ENCODE data around the gene ARHGAP30. TPM values are rescaled to one million over a fixed set of nuclear protein-coding genes. Genes with fewer than 3 reads are reported as not detected.

Gene ARHGAP30
- total and polyA plus RNA-seq, 2 of the 8 experiments (the other 6 are each of a cell fraction or from before 2014, with no cell fraction given): 0.27 to 0.39 TPM

DNA sequence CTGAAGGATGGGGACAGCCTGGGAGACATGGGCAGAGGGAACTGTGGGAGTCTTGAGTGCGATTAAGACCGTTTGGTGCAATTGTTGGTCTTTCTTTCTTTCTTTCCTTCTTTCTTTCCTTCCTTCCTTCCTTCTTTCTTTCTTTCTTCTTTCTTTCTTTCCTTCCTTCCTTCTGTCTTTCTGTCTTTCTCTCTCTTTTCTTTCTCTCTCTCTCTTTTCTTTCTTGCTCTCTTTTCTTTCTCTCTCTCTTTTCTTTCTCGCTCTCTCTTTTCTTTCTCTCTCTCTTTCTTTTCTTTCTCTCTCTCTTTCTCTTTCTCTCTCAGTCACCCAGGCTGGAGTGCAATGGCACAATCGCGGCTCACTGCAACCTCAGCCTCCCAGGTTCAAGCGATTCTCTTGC is 25.5 kb upstream of the ARHGAP30 start:
- Histone ChIP-seq H2BK5ac (ENCODE audit: low read depth, low read length) (no peak overlapping the region), H2BK120ac (replicated peaks; ENCODE audit: low read depth, low read length) (no peak overlapping the region), H3K79me2 (ENCODE audit: control insufficient read depth in 1 of 2, insufficient read depth in 2 of 2, low read length in 2 of 2) (no peaks in the 10 kb centered on the region), H3K27ac (ENCODE audit: low read depth, low read length) (no peak overlapping the region), H3K9ac (replicated peaks in 1 of 4; ENCODE audit: extremely low read depth in 1 of 4, low read depth in 3 of 4, low read length in 3 of 4) (no peak overlapping the region), H2BK20ac (ENCODE audit: low read length) (no peak overlapping the region), H3K4me3 (ENCODE audit: extremely low read depth in 1 of 4, insufficient read depth in 2 of 4, low read depth in 3 of 4, low read length in 4 of 4) (no peak overlapping the region), H2AK5ac (ENCODE audit: low read depth, low read length) (no peak overlapping the region), H3K4me1 (replicated peaks in 1 of 4; ENCODE audit: control insufficient read depth in 3 of 4, insufficient read depth in 4 of 4, low read length in 3 of 4) (peaks cover 0 to 6% (median 0%) of the 10 kb centered on the region in 4 experiments; a peak in 2 of 7 replicates), H3K23ac (ENCODE audit: insufficient read length) (no peak overlapping the region), H3K4ac (replicated peaks; ENCODE audit: insufficient read length, low read depth, low read length) (no peak overlapping the region), H3K79me1 (ENCODE audit: low read depth, low read length) (0 out of 2 replicates have a peak, but pooled peaks cover 3% of the 10 kb centered on the region), H3K4me2 (ENCODE audit: insufficient read depth in 1 of 2, low read depth in 2 of 2, low read length in 2 of 2) (no peak overlapping the region), H4K20me1 (replicated peaks in 1 of 2; ENCODE audit: control insufficient read depth in 1 of 2, insufficient read depth in 2 of 2, low read length in 2 of 2) (no peaks in the 10 kb centered on the region), H4K8ac (ENCODE audit: extremely low read depth, insufficient read depth, low read length) (no peak overlapping the region), H3K36me3 (ENCODE audit: control insufficient read depth in 2 of 4, insufficient read depth in 4 of 4, low read length in 3 of 4) (peaks cover 0 to 4% (median 0%) of the 10 kb centered on the region in 4 experiments; a peak in 1 of 8 replicates), H4K5ac (ENCODE audit: insufficient read length, low read depth, low read length) (no peak overlapping the region), H2AFZ (ENCODE audit: low read length) (no peak overlapping the region), H3K14ac (ENCODE audit: insufficient read length) (no peak overlapping the region), H3K23me2 (ENCODE audit: low read depth, low read length) (peaks cover 13% of the 10 kb centered on the region), H4K91ac (replicated peaks; ENCODE audit: insufficient read length, low read length) (no peak overlapping the region), H3K56ac (replicated peaks; ENCODE audit: insufficient read length, low read depth, low read length) (no peak overlapping the region), H3K27me3 (replicated peaks in 1 of 4; ENCODE audit: control insufficient read depth in 3 of 4, extremely low read depth in 1 of 4, insufficient read depth in 3 of 4, low read length in 3 of 4) (no peaks in the 10 kb centered on the region), H3K18ac (ENCODE audit: extremely low read depth, low read length) (no peak overlapping the region), H3K9me3 (ENCODE audit: insufficient read depth in 2 of 2, low read depth in 1 of 2, low read length in 1 of 2) (no peaks in the 10 kb centered on the region), H2BK12ac (ENCODE audit: low read depth, low read length) (no peak overlapping the region), H2BK15ac (ENCODE audit: low read length) (no peak overlapping the region)
- 80% methylated on average over 6 of the region's 6 CpGs; no CpG with 5 or more reads in 1 of the 2 experiments for WGBS, 2 experiments (ENCODE audit: extremely low coverage in 1 of 2, insufficient coverage in 1 of 2, insufficient read length in 1 of 2, insufficient replicate concordance in 2 of 2, low coverage in 1 of 2, low lambda C conversion rate in 2 of 2, missing lambda C conversion rate in 1 of 2)
- FAIRE-seq: no peak
- no peak for DNase-seq (ENCODE audit: low read depth in 1 of 2, low spot score in 2 of 2)
- no peak for TF ChIP-seq SIX5 (IDR thresholded peaks at IDR 0.05; ENCODE audit: low read depth, low read length)
- TF ChIP-seq FOSL1 (IDR thresholded peaks at IDR 0.05; ENCODE audit: insufficient read depth, low read depth, low read length): no peak
- TF ChIP-seq, protein P1, sequence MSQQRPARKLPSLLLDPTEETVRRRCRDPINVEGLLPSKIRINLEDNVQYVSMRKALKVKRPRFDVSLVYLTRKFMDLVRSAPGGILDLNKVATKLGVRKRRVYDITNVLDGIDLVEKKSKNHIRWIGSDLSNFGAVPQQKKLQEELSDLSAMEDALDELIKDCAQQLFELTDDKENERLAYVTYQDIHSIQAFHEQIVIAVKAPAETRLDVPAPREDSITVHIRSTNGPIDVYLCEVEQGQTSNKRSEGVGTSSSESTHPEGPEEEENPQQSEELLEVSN (IDR thresholded peaks at IDR 0.05): no peak
- no peak for TF ChIP-seq BACH1 (IDR thresholded peaks at IDR 0.05; ENCODE audit: low read length)
- TF ChIP-seq PHF8 (conservative IDR thresholded peaks at IDR 0.05; ENCODE audit: low read depth, low read length): no peak
- no peak for TF ChIP-seq SAP30 (IDR thresholded peaks at IDR 0.05; ENCODE audit: insufficient read depth, insufficient replicate concordance, low read length)
- ChIA-PET CTCF (ENCODE audit: partially characterized antibody) (interaction anchor here (1.1 to 10.0 kb wide), 10 partner anchors 8 to 210 kb away, joined by 3 to 282 read pairs (median 10); partner anchors contain the start of genes ARHGAP30, ITLN1, NECTIN4 and TSTD1), POLR2A (ENCODE audit: partially characterized antibody) (interaction anchor here (0.7 to 5.3 kb wide), 4 partner anchors 38 to 74 kb away, joined by 3 to 32 read pairs (median 3); partner anchors contain the start of genes DEDD, F11R and USF1)

Measured in H1 (cell line).